BE2C (cell line): ENCODE measurements around the gene PCK1.

Experiments
- DNase-seq: peaks from one replicate; pipeline ENCODE4 v3.0.0-alpha.2; 2020
- H3K27me3 ChIP-seq: fragments of 250-450 bp; sonication (Bioruptor Pico); 2 replicates; pipeline ENCODE4 v1.5.1; 2020; ENCODE audit warnings: mild to moderate bottlenecking
- H3K36me3 ChIP-seq: fragments of 250-450 bp; sonication (Bioruptor Pico); 2 replicates; pipeline ENCODE4 v1.5.1; 2020; ENCODE audit warnings: mild to moderate bottlenecking
- H3K4me1 ChIP-seq: fragments of 250-450 bp; sonication (Bioruptor Pico); 2 replicates; pipeline ENCODE4 v1.5.1; 2020
- H3K4me3 ChIP-seq: 2 replicates; pipeline ENCODE4 v1.5.1; 2011; ENCODE audit warnings: low read depth, low read length
- H3K9me3 ChIP-seq: fragments of 250-450 bp; sonication (Bioruptor Pico); 2 replicates; pipeline ENCODE4 v1.5.1; 2020
- CTCF ChIP-seq: IDR thresholded peaks from 2 replicates; pipeline ENCODE4 v1.5.1; 2012; ENCODE audit warnings: mild to moderate bottlenecking, low read depth, low read length

Gene PCK1

GRCh38 chr20:57612436-57612835, 51.5 kb downstream of the PCK1 start:
- no peak overlapping the region for H3K4me3 ChIP-seq
- TF ChIP-seq CTCF: no peak
- no peaks in the 10 kb centered on the region for H3K4me1 ChIP-seq
- peaks cover 6% of the 10 kb centered on the region for H3K27me3 ChIP-seq
- H3K36me3 ChIP-seq: no peaks in the 10 kb centered on the region
- no peaks in the 10 kb centered on the region for H3K9me3 ChIP-seq
- DNase-seq: peak; percentile 1

- Histone ChIP-seq H3K9me3 (no peaks in the 10 kb centered on the region), H3K36me3 (no peaks in the 10 kb centered on the region), H3K4me3 (no peak overlapping the region), H3K4me1 (no peaks in the 10 kb centered on the region), H3K27me3 (peaks cover 3% of the 10 kb centered on the region; the same call in 1 of the 2 replicates)
- TF ChIP-seq CTCF: no peak
- peak; percentile 1 for DNase-seq
Observed at GRCh38 chr20:57612916-57613315, 52.0 kb downstream of the PCK1 start.

GRCh38 chr20:57613481-57613921, 52.6 kb downstream of the PCK1 start:
- DNase-seq: no peak
- H3K9me3 ChIP-seq: no peaks in the 10 kb centered on the region
- no peaks in the 10 kb centered on the region for H3K36me3 ChIP-seq
- H3K27me3 ChIP-seq: peaks cover 3% of the 10 kb centered on the region; the same call in 1 of the 2 replicates
- no peaks in the 10 kb centered on the region for H3K4me1 ChIP-seq
- no peak for TF ChIP-seq CTCF
- H3K4me3 ChIP-seq: no peak overlapping the region

- Histone ChIP-seq H3K27me3 (no peaks in the 10 kb centered on the region), H3K4me3 (no peak overlapping the region), H3K4me1 (no peaks in the 10 kb centered on the region), H3K9me3 (no peaks in the 10 kb centered on the region), H3K36me3 (no peaks in the 10 kb centered on the region)
- TF ChIP-seq CTCF: no peak
- no peak for DNase-seq
Observed at GRCh38 chr20:57614490-57615444, 53.9 kb downstream of the PCK1 start.

GRCh38 chr20:57615445-57615811, 54.5 kb downstream of the PCK1 start:
- H3K36me3 ChIP-seq: no peaks in the 10 kb centered on the region
- no peaks in the 10 kb centered on the region for H3K9me3 ChIP-seq
- H3K4me3 ChIP-seq: no peak overlapping the region
- no peaks in the 10 kb centered on the region for H3K4me1 ChIP-seq
- TF ChIP-seq CTCF: no peak
- no peak for DNase-seq
- H3K27me3 ChIP-seq: no peaks in the 10 kb centered on the region
